Left ventricle myocardium inferior (tissue), 1 donor: ENCODE data around the gene NAPSA. TPM values are rescaled to one million over a fixed set of nuclear protein-coding genes. Genes with fewer than 3 reads are reported as not detected.
"Not testable (repeated sequence)": the region's sequence is repeated elsewhere in the genome, so short reads cannot be mapped to it uniquely, and the experiment has no call there.

Source experiments
- DNase-seq: peaks from one replicate; pipeline ENCODE4 v3.0.0-alpha.2; 2020
- H3K27ac ChIP-seq: fragments of 200-600 bp; replicated peaks from 2 replicates; pipeline ENCODE4 v1.8.0; 2021
- H3K27me3 ChIP-seq: fragments of 200-600 bp; 2 replicates; pipeline ENCODE4 v1.8.0; 2021; ENCODE audit warnings: low read depth
- H3K36me3 ChIP-seq: fragments of 200-600 bp; 2 replicates; pipeline ENCODE4 v1.8.0; 2021
- H3K4me1 ChIP-seq: fragments of 200-600 bp; 2 replicates; pipeline ENCODE4 v1.8.0; 2021
- H3K4me3 ChIP-seq: fragments of 200-600 bp; 2 replicates; pipeline ENCODE4 v1.8.0; 2021; ENCODE audit warnings: mild to moderate bottlenecking, moderate library complexity
- H3K9me3 ChIP-seq: fragments of 200-600 bp; replicated peaks from 2 replicates; pipeline ENCODE4 v1.8.0; 2021
- CTCF ChIP-seq: fragments of 200-600 bp; IDR thresholded peaks from 2 replicates; pipeline ENCODE4 v1.8.0; 2021; ENCODE audit warnings: antibody characterized with exemption, mild to moderate bottlenecking, borderline replicate concordance
- intact Hi-C: fragments of 100-400 bp; cut with micrococcal nuclease; formaldehyde crosslinking; loops from one replicate; pipeline ENCODE4 v1.11.0; 2022
- total RNA-seq: library from RNA; stranded (reverse); fragmentation: NEBNext Ultra II Directional; extraction: Animal tissue kit (Norgen Biotek cat#: 25700); gene quantifications from one replicate; pipeline ENCODE4 v1.2.1, GENCODE V29; 2021
- donor health status: DM: no; HTN: yes; CAD: no; lungs with severe emphysema.

NAPSA gene
- total RNA-seq, 1 donor from 2014 or later, result 0.05 TPM

GRCh38 chr19:50399368-50399745 is 33.9 kb upstream of the NAPSA start:
- H3K4me1 ChIP-seq, result no peaks in the 10 kb centered on the region
- no peak overlapping the region for H3K27ac ChIP-seq
- H3K36me3 ChIP-seq, result peaks cover 22% of the 10 kb centered on the region
- intact Hi-C loops, result no loop called here
- H3K27me3 ChIP-seq, result no peaks in the 10 kb centered on the region
- no peaks in the 10 kb centered on the region for H3K9me3 ChIP-seq
- DNase-seq, result no peak
- no peak for TF ChIP-seq CTCF
- H3K4me3 ChIP-seq, result no peak overlapping the region

- H3K4me1 ChIP-seq, result no peaks in the 10 kb centered on the region
- intact Hi-C loops, result no loop called here
- no peaks in the 10 kb centered on the region for H3K9me3 ChIP-seq
- H3K27ac ChIP-seq, result no peak overlapping the region
- H3K27me3 ChIP-seq, result no peaks in the 10 kb centered on the region
- no peak for DNase-seq
- H3K36me3 ChIP-seq, result peaks cover 19% of the 10 kb centered on the region
- H3K4me3 ChIP-seq, result no peak overlapping the region
- no peak for TF ChIP-seq CTCF
Measured at GRCh38 chr19:50398675-50399367, 33.4 kb upstream of the NAPSA start.

- H3K4me1 ChIP-seq, result no peaks in the 10 kb centered on the region
- no peaks in the 10 kb centered on the region for H3K36me3 ChIP-seq
- no peak overlapping the region for H3K27ac ChIP-seq
- H3K9me3 ChIP-seq, result no peaks in the 10 kb centered on the region
- TF ChIP-seq CTCF, result no peak
- H3K27me3 ChIP-seq, result no peaks in the 10 kb centered on the region
- intact Hi-C loops, result no loop called here
- no peak for DNase-seq
- no peak overlapping the region for H3K4me3 ChIP-seq
Measured at GRCh38 chr19:50394017-50394416, 28.6 kb upstream of the NAPSA start.

GRCh38 chr19:50393589-50393988 is 28.1 kb upstream of the NAPSA start:
- intact Hi-C loops, result no loop called here
- TF ChIP-seq CTCF, result no peak
- DNase-seq, result no peak
- H3K4me1 ChIP-seq, result no peaks in the 10 kb centered on the region
- H3K36me3 ChIP-seq, result no peaks in the 10 kb centered on the region
- H3K9me3 ChIP-seq, result no peaks in the 10 kb centered on the region
- no peaks in the 10 kb centered on the region for H3K27me3 ChIP-seq
- H3K4me3 ChIP-seq, result no peak overlapping the region
- no peak overlapping the region for H3K27ac ChIP-seq

GRCh38 chr19:50392759-50393158 is 27.3 kb upstream of the NAPSA start:
- H3K4me1 ChIP-seq, result no peaks in the 10 kb centered on the region
- no peaks in the 10 kb centered on the region for H3K36me3 ChIP-seq
- DNase-seq, result no peak
- no peak for TF ChIP-seq CTCF
- H3K4me3 ChIP-seq, result no peak overlapping the region
- intact Hi-C loops, result no loop called here
- no peaks in the 10 kb centered on the region for H3K9me3 ChIP-seq
- no peaks in the 10 kb centered on the region for H3K27me3 ChIP-seq
- H3K27ac ChIP-seq, result no peak overlapping the region

- H3K9me3 ChIP-seq, H3K36me3 ChIP-seq, DNase-seq, H3K4me1 ChIP-seq, intact Hi-C loops, H3K4me3 ChIP-seq, H3K27ac ChIP-seq, H3K27me3 ChIP-seq: not testable (repeated sequence)
Measured at GRCh38 chr19:50390952-50391351, 25.5 kb upstream of the NAPSA start.

GRCh38 chr19:50390295-50390694 is 24.9 kb upstream of the NAPSA start:
- H3K4me1 ChIP-seq, DNase-seq, H3K27me3 ChIP-seq, H3K36me3 ChIP-seq, H3K9me3 ChIP-seq, H3K27ac ChIP-seq, intact Hi-C loops, H3K4me3 ChIP-seq: not testable (repeated sequence)
